HEK293 (cell line): ENCODE results near the gene KRTAP10-11.

ENCODE experiments used
- CTCF ChIA-PET: fragments of 350-600 bp; formaldehyde crosslinking; extraction: SDS; loops from one replicate; lab custom pipeline; 2021; ENCODE audit warnings: antibody characterized with exemption; lab: Yijun Ruan, JAX
- POLR2A ChIA-PET: fragments of 300-600 bp; formaldehyde crosslinking; extraction: SDS; loops from one replicate; lab custom pipeline; 2020; ENCODE audit warnings: antibody characterized with exemption, inconsistent platforms; lab: Yijun Ruan, JAX
- H3K27ac ChIP-seq: fragments of 200-500 bp; sonication (Bioruptor generic); 2 replicates; pipeline ENCODE4 v1.5.1; 2014; ENCODE audit warnings: low read depth, low read length, control low read depth, inconsistent platforms; ENCODE audit errors: extremely low read depth
- H3K36me3 ChIP-seq, 2 experiments: fragments of 200-500 bp in 1 of 2; sonication (Bioruptor generic) in 1 of 2; 1 replicate in 1 of 2; 2 replicates in 1 of 2; pipeline ENCODE4 v1.5.1; 2014 to 2017; ENCODE audit warnings: inconsistent platforms in 2 of 2, low read length in 2 of 2; ENCODE audit not compliant: control insufficient read depth in 2 of 2, insufficient read depth in 1 of 2
- H3K4me1 ChIP-seq: fragments of 200-500 bp; sonication (Bioruptor generic); 2 replicates; pipeline ENCODE4 v1.5.1; 2014; ENCODE audit warnings: mild to moderate bottlenecking, low read length, inconsistent platforms; ENCODE audit not compliant: control insufficient read depth, insufficient read depth
- H3K4me3 ChIP-seq: 2 replicates; pipeline ENCODE4 v1.5.1; 2011; ENCODE audit warnings: low read depth, mild to moderate bottlenecking, control low read depth, low read length, moderate library complexity
- H3K9me3 ChIP-seq: fragments of 200-500 bp; sonication (Bioruptor generic); 2 replicates; pipeline ENCODE4 v1.5.1; 2014; ENCODE audit warnings: low read depth, low read length, inconsistent platforms; ENCODE audit not compliant: control insufficient read depth, insufficient read depth
- OSR2 ChIP-seq: fragments of 450-650 bp; formaldehyde crosslinking; IDR thresholded peaks from 2 replicates; pipeline ENCODE4 v1.5.1; 2016; ENCODE audit warnings: missing biosample characterization, missing genetic modification characterization
- OVOL3 ChIP-seq: fragments of 450-650 bp; formaldehyde crosslinking; IDR thresholded peaks from 2 replicates; pipeline ENCODE4 v1.5.1; 2016; ENCODE audit warnings: missing biosample characterization, missing genetic modification characterization
- REPIN1 ChIP-seq: fragments of 450-650 bp; formaldehyde crosslinking; IDR thresholded peaks from 2 replicates; pipeline ENCODE4 v1.5.1; 2017; ENCODE audit warnings: missing biosample characterization, missing genetic modification characterization, low read depth
- SCRT2 ChIP-seq: fragments of 450-650 bp; formaldehyde crosslinking; IDR thresholded peaks from 2 replicates; pipeline ENCODE4 v1.5.1; 2016; ENCODE audit warnings: missing biosample characterization, missing genetic modification characterization
- ZFHX2 ChIP-seq: fragments of 450-650 bp; formaldehyde crosslinking; conservative IDR thresholded peaks from 2 replicates; pipeline ENCODE4 v1.5.1; 2016; ENCODE audit warnings: missing biosample characterization, missing genetic modification characterization
- ZNF114 ChIP-seq: fragments of 450-650 bp; formaldehyde crosslinking; IDR thresholded peaks from 2 replicates; pipeline ENCODE4 v1.5.0; 2017; ENCODE audit warnings: missing biosample characterization, missing genetic modification characterization
- ZNF24 ChIP-seq: fragments of 450-650 bp; formaldehyde crosslinking; IDR thresholded peaks from 2 replicates; pipeline ENCODE4 v1.5.1; 2016; ENCODE audit warnings: missing biosample characterization, missing genetic modification characterization
- ZNF335 ChIP-seq: fragments of 450-650 bp; formaldehyde crosslinking; conservative IDR thresholded peaks from 2 replicates; pipeline ENCODE4 v1.5.1; 2016; ENCODE audit warnings: missing biosample characterization, missing genetic modification characterization
- ZNF350 ChIP-seq: fragments of 450-650 bp; formaldehyde crosslinking; IDR thresholded peaks from 2 replicates; pipeline ENCODE4 v1.5.0; 2017; ENCODE audit warnings: missing biosample characterization, mild to moderate bottlenecking, missing genetic modification characterization
- ZNF600 ChIP-seq: fragments of 450-650 bp; formaldehyde crosslinking; IDR thresholded peaks from 2 replicates; pipeline ENCODE4 v1.5.1; 2016; ENCODE audit warnings: missing biosample characterization, missing genetic modification characterization
- ZNF785 ChIP-seq: fragments of 450-650 bp; formaldehyde crosslinking; IDR thresholded peaks from 2 replicates; pipeline ENCODE4 v1.5.1; 2016; ENCODE audit warnings: missing biosample characterization, missing genetic modification characterization
- ZNF837 ChIP-seq: fragments of 450-650 bp; formaldehyde crosslinking; IDR thresholded peaks from 2 replicates; pipeline ENCODE4 v1.5.1; 2016; ENCODE audit warnings: missing biosample characterization, missing genetic modification characterization
- TF ChIP-seq, protein P1 (sequence below): fragments of 450-650 bp; formaldehyde crosslinking; IDR thresholded peaks from 2 replicates; pipeline ENCODE4 v1.5.1; 2017; ENCODE audit warnings: missing biosample characterization, missing genetic modification characterization
- TF ChIP-seq, protein P2 (sequence below): fragments of 450-650 bp; formaldehyde crosslinking; conservative IDR thresholded peaks from 2 replicates; pipeline ENCODE4 v1.5.1; 2016; ENCODE audit warnings: low read depth, missing biosample characterization, missing genetic modification characterization
- TF ChIP-seq, protein P3 (sequence below): fragments of 450-650 bp; formaldehyde crosslinking; IDR thresholded peaks from 2 replicates; pipeline ENCODE4 v1.5.1; 2016; ENCODE audit warnings: missing biosample characterization, missing genetic modification characterization
- TF ChIP-seq, protein P4 (sequence below): fragments of 450-650 bp; formaldehyde crosslinking; IDR thresholded peaks from 2 replicates; pipeline ENCODE4 v1.5.1; 2016; ENCODE audit warnings: missing biosample characterization, missing genetic modification characterization
- TF ChIP-seq, protein P5 (sequence below): fragments of 450-650 bp; formaldehyde crosslinking; IDR thresholded peaks from 2 replicates; pipeline ENCODE4 v1.5.1; 2016; ENCODE audit warnings: missing biosample characterization, missing genetic modification characterization

KRTAP10-11 gene

DNA sequence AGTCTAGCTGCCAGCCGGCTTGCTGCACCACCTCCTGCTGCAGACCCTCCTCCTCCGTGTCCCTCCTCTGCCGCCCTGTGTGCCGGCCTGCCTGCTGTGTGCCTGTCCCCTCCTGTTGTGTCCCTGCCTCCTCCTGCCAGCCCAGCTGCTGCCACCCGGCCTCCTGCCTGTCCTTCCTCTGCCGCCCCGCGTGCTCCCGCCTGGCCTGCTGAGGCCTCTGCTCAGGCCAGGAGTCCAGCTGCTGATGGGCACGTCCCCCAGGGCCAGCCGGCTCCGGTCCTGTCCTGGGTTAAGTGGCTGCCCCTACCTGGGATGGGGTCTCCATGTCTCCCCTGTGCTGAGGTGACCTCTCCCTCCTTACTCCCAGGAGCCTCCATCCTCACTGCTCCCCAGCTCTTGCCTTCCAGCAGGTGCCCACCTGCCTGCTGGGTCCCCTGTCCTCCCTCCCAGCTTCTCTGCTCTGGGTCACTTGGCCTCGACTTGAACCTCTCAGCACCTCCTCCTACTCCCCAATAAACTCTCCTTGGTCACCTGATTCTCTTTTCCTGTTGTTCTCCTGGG, 33.5 kb upstream of the KRTAP10-11 start:
- ChIA-PET CTCF (no interaction called here), POLR2A (no interaction called here)
- no peaks in the 10 kb centered on the region for H3K9me3 ChIP-seq
- H3K4me3 ChIP-seq = no peak overlapping the region
- H3K36me3 ChIP-seq = no peaks in the 10 kb centered on the region
- no peaks in the 10 kb centered on the region for H3K4me1 ChIP-seq
- no peak overlapping the region for H3K27ac ChIP-seq
- TF ChIP-seq, protein P1, sequence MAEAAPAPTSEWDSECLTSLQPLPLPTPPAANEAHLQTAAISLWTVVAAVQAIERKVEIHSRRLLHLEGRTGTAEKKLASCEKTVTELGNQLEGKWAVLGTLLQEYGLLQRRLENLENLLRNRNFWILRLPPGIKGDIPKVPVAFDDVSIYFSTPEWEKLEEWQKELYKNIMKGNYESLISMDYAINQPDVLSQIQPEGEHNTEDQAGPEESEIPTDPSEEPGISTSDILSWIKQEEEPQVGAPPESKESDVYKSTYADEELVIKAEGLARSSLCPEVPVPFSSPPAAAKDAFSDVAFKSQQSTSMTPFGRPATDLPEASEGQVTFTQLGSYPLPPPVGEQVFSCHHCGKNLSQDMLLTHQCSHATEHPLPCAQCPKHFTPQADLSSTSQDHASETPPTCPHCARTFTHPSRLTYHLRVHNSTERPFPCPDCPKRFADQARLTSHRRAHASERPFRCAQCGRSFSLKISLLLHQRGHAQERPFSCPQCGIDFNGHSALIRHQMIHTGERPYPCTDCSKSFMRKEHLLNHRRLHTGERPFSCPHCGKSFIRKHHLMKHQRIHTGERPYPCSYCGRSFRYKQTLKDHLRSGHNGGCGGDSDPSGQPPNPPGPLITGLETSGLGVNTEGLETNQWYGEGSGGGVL = no peak
- no peak for TF ChIP-seq ZNF600 (tag by site-specific recombination)
- TF ChIP-seq, protein P2, sequence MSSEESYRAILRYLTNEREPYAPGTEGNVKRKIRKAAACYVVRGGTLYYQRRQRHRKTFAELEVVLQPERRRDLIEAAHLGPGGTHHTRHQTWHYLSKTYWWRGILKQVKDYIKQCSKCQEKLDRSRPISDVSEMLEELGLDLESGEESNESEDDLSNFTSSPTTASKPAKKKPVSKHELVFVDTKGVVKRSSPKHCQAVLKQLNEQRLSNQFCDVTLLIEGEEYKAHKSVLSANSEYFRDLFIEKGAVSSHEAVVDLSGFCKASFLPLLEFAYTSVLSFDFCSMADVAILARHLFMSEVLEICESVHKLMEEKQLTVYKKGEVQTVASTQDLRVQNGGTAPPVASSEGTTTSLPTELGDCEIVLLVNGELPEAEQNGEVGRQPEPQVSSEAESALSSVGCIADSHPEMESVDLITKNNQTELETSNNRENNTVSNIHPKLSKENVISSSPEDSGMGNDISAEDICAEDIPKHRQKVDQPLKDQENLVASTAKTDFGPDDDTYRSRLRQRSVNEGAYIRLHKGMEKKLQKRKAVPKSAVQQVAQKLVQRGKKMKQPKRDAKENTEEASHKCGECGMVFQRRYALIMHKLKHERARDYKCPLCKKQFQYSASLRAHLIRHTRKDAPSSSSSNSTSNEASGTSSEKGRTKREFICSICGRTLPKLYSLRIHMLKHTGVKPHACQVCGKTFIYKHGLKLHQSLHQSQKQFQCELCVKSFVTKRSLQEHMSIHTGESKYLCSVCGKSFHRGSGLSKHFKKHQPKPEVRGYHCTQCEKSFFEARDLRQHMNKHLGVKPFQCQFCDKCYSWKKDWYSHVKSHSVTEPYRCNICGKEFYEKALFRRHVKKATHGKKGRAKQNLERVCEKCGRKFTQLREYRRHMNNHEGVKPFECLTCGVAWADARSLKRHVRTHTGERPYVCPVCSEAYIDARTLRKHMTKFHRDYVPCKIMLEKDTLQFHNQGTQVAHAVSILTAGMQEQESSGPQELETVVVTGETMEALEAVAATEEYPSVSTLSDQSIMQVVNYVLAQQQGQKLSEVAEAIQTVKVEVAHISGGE (tag by site-specific recombination) = no peak
- TF ChIP-seq OVOL3 (tag by site-specific recombination) = no peak
- no peak for TF ChIP-seq ZFHX2 (tag by site-specific recombination)
- no peak for TF ChIP-seq ZNF350 (tag by site-specific recombination)
- TF ChIP-seq SCRT2 = no peak
- TF ChIP-seq ZNF114 (tag by site-specific recombination) = no peak
- TF ChIP-seq, protein P3, sequence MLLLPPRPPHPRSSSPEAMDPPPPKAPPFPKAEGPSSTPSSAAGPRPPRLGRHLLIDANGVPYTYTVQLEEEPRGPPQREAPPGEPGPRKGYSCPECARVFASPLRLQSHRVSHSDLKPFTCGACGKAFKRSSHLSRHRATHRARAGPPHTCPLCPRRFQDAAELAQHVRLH (tag by site-specific recombination) = no peak
- TF ChIP-seq OSR2 (tag by site-specific recombination) = no peak
- no peak for TF ChIP-seq ZNF24 (tag by site-specific recombination)
- no peak for TF ChIP-seq REPIN1 (tag by site-specific recombination)
- no peak for TF ChIP-seq ZNF837 (tag by site-specific recombination)
- TF ChIP-seq ZNF785 (tag by site-specific recombination) = no peak
- TF ChIP-seq, protein P4, sequence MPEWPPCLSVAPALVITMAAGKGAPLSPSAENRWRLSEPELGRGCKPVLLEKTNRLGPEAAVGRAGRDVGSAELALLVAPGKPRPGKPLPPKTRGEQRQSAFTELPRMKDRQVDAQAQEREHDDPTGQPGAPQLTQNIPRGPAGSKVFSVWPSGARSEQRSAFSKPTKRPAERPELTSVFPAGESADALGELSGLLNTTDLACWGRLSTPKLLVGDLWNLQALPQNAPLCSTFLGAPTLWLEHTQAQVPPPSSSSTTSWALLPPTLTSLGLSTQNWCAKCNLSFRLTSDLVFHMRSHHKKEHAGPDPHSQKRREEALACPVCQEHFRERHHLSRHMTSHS (tag by site-specific recombination) = no peak
- TF ChIP-seq, protein P5, sequence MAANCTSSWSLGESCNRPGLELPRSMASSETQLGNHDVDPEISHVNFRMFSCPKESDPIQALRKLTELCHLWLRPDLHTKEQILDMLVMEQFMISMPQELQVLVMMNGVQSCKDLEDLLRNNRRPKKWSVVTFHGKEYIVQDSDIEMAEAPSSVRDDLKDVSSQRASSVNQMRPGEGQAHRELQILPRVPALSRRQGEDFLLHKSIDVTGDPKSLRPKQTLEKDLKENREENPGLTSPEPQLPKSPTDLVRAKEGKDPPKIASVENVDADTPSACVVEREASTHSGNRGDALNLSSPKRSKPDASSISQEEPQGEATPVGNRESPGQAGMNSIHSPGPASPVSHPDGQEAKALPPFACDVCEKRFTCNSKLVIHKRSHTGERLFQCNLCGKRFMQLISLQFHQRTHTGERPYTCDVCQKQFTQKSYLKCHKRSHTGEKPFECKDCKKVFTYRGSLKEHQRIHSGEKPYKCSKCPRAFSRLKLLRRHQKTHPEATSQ (tag by site-specific recombination) = no peak
- TF ChIP-seq ZNF335 (tag by site-specific recombination) = no peak
- TF ChIP-seq, all 188 proteins: peak for 0
